Muscle of leg (tissue), 11 donors: ENCODE results near the gene PLA2G5. TPM values are rescaled to one million over a fixed set of nuclear protein-coding genes. Genes with fewer than 3 reads are reported as not detected.
A peak's percentile ranks its signal among the peaks of the same experiment; 100 is the strongest.

Experiments
- DNase-seq: peaks from one replicate; pipeline ENCODE4 v3.0.0; 2013
- H3K27ac ChIP-seq: one replicate; pipeline ENCODE4 v1.5.1; 2013; ENCODE audit warnings: mild to moderate bottlenecking, low read length, control low read depth
- H3K27me3 ChIP-seq: one replicate; pipeline ENCODE4 v1.6.1; 2013; ENCODE audit warnings: low read length; ENCODE audit not compliant: control insufficient read depth, insufficient read depth
- H3K36me3 ChIP-seq: one replicate; pipeline ENCODE4 v1.6.1; 2013; ENCODE audit warnings: low read length; ENCODE audit not compliant: control insufficient read depth, insufficient read depth
- H3K4me1 ChIP-seq: one replicate; pipeline ENCODE4 v1.6.1; 2013; ENCODE audit warnings: low read length; ENCODE audit not compliant: control insufficient read depth, insufficient read depth
- H3K4me3 ChIP-seq: one replicate; pipeline ENCODE4 v1.5.1; 2013; ENCODE audit warnings: low read length, control low read depth
- H3K9me3 ChIP-seq: replicated peaks from 2 replicates; pipeline ENCODE4 v1.6.1; 2013; ENCODE audit warnings: low read depth, low read length; ENCODE audit not compliant: control insufficient read depth
- WGBS: methylation state at CpG from one replicate; pipeline ENCODE4 v1.1.5; 2013; ENCODE audit warnings: missing lambda C conversion rate; ENCODE audit not compliant: insufficient coverage; 5-methylcytosine and 5-hydroxymethylcytosine counted together
- polyA plus RNA-seq, 8 donors: library from polyadenylated mRNA; unstranded; fragments of 120-200 nt; gene quantifications; one replicate each; pipeline versions ENCODE4 v1.2.1 to v1.2.3, GENCODE V29; 2013; ENCODE audit warnings: inconsistent platforms in 1 of 8, low replicate concordance in 1 of 8; ENCODE audit not compliant: insufficient read length in 8 of 8, insufficient read depth in 1 of 8
- total RNA-seq: library from RNA; stranded (reverse); fragments of 120-200 nt; gene quantifications from one replicate; pipeline ENCODE4 v1.2.4, GENCODE V29; 2013

The PLA2G5 gene
- total and polyA plus RNA-seq, 9 donors: 0.10 to 0.28 (median 0.26) TPM; not detected in 4

DNA sequence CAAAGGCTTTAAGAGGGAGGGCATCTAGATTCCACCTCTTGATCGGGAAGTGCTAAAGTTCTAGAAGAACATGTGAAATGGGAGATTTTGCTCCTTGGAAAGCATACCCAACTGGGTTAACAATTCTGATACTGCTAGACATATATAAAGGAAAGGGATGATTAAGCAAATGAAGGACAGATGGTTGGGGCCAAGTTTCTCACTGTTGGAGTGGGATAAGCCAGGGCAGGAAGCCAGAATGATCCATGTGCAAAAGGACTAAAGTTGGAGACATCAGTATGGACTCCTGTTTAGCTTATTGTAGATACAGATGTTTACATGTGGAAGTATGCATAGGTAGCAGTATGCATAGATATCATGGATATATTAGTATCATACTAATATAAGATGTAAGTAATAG, 16.8 kb downstream of the PLA2G5 start:
- Histone ChIP-seq H3K4me3 (no peak overlapping the region), H3K9me3 (no peaks in the 10 kb centered on the region), H3K27me3 (peaks cover 7% of the 10 kb centered on the region), H3K36me3 (no peaks in the 10 kb centered on the region), H3K27ac (no peak overlapping the region), H3K4me1 (no peaks in the 10 kb centered on the region)
- no CpG with 5 or more reads among the region's 1 CpG for WGBS
- no peak for DNase-seq

DNA sequence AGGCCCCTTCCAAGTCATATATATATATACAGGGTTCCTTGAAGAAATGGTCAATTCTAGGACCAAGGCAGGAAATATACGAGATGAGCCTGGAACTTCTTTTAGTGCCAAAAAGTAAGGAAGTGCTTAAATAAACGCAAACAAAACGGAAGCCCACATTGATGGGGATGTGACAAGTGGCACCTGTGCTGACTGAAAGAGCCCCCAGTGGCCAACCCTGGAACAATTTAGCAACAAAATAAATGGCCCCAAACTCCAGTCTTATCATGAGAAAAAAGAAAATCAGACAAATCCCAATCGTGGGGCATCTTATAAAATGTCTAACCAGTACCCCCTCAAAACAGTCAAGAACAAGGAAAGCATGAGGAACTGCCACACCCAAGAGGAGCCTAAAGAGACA, 17.7 kb downstream of the PLA2G5 start:
- Histone ChIP-seq H3K36me3 (no peaks in the 10 kb centered on the region), H3K4me3 (no peak overlapping the region), H3K27ac (no peak overlapping the region), H3K9me3 (no peaks in the 10 kb centered on the region), H3K4me1 (no peaks in the 10 kb centered on the region), H3K27me3 (peaks cover 11% of the 10 kb centered on the region)
- WGBS: 57% methylated on average over 4 of the region's 4 CpGs
- DNase-seq: no peak

DNA sequence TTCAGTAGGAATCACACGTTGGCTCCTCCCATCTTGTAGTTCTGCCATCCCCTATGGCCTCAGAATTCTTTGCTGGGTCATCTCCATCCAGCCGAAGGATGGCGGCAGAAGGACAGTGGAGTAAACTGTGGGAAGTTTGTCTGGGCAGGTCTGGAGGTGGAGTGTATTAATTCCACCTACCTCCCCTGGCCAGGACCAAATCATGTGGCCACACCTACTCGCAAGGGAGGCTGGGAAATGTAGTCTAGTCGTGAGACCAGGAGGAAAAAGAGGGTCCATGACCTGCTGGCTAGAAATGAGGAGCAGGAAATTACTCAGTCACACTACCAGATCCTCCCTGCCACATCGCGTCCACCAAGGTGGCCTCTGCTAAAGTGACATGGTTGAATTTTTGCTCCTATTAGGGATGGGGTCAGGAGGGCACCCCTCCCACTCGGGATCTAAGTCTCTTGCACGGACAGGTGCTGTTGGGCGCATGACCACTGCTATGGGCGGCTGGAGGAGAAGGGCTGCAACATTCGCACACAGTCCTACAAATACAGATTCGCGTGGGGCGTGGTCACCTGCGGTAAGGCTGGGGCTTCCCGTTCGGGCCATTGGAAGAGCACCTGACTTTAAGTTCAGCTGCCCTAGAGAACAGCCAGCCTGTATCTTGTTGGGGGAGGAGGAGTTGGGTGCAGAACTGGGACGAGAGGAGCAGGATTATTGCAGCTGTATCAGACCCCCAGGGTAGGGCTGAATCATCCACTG, 19.5 kb downstream of the PLA2G5 start:
- no peak for DNase-seq
- peaks cover 4% of the 10 kb centered on the region for H3K4me1 ChIP-seq
- no peak overlapping the region for H3K4me3 ChIP-seq
- H3K27ac ChIP-seq: no peak overlapping the region
- H3K36me3 ChIP-seq: no peaks in the 10 kb centered on the region
- WGBS: 88% methylated on average over 11 of the region's 19 CpGs
- peaks cover 6% of the 10 kb centered on the region for H3K27me3 ChIP-seq
- no peaks in the 10 kb centered on the region for H3K9me3 ChIP-seq

DNA sequence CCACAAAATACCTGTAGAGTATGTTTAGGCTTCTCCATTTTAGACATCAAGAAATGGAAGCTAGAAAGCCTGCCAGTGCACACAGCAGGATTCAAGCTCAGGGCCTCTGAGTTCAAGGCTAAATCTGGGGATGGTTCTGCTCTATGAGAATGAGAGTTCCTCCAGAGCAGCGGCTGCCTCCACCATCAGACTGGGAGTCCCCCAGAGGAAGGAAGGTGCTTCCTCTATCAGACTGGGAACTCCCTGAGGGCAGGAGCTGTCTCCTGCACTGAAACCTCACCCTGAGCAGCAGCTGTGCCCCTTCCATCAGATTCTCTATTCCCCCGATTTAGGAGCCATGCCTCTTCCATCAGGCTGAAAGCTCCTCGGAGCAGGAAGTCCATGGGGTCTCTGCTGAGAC, 20.1 kb downstream of the PLA2G5 start:
- Histone ChIP-seq H3K4me1 (peaks cover 4% of the 10 kb centered on the region), H3K36me3 (no peaks in the 10 kb centered on the region), H3K9me3 (no peaks in the 10 kb centered on the region), H3K27me3 (peaks cover 6% of the 10 kb centered on the region), H3K4me3 (no peak overlapping the region), H3K27ac (no peak overlapping the region)
- DNase-seq: no peak
- 70% methylated on average over 3 of the region's 3 CpGs for WGBS

DNA sequence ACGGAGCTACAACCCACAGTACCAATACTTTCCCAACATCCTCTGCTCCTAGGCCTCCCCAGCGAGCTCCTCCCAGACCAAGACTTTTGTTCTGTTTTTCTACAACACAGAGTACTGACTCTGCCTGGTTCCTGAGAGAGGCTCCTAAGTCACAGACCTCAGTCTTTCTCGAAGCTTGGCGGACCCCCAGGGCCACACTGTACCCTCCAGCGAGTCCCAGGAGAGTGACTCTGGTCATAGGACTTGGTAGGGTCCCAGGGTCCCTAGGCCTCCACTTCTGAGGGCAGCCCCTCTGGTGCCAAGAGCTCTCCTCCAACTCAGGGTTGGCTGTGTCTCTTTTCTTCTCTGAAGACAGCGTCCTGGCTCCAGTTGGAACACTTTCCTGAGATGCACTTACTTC, 20.6 kb downstream of the PLA2G5 start:
- Histone ChIP-seq H3K27me3 (peaks cover 6% of the 10 kb centered on the region), H3K27ac (no peak overlapping the region), H3K36me3 (no peaks in the 10 kb centered on the region), H3K4me3 (no peak overlapping the region), H3K4me1 (peaks cover 4% of the 10 kb centered on the region), H3K9me3 (no peaks in the 10 kb centered on the region)
- WGBS: 85% methylated on average over 3 of the region's 6 CpGs
- DNase-seq: no peak

DNA sequence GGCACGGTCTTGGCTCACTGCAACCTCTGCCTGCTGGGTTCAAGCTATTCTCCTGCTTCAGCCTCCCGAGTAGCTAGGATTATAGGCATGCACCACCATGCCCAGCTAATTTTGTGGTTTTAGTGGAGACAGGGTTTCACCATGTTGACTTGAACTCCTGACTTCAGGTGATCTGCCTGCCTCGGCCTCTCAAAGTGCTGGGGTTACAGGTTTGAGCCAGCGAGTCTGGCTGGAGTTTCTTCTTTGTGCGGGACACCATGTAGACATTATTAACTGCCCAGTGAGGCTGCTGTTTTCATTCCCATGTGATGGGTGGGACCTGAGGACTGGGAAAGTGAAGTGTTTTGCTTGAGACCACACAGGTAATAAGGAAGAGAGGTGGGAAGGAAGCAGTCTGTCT, 23.3 kb downstream of the PLA2G5 start:
- Histone ChIP-seq H3K27me3 (peaks cover 6% of the 10 kb centered on the region), H3K36me3 (no peaks in the 10 kb centered on the region), H3K9me3 (no peaks in the 10 kb centered on the region), H3K4me1 (peaks cover 4% of the 10 kb centered on the region), H3K27ac (no peak overlapping the region), H3K4me3 (no peak overlapping the region)
- 88% methylated on average over 3 of the region's 5 CpGs for WGBS
- no peak for DNase-seq

DNA sequence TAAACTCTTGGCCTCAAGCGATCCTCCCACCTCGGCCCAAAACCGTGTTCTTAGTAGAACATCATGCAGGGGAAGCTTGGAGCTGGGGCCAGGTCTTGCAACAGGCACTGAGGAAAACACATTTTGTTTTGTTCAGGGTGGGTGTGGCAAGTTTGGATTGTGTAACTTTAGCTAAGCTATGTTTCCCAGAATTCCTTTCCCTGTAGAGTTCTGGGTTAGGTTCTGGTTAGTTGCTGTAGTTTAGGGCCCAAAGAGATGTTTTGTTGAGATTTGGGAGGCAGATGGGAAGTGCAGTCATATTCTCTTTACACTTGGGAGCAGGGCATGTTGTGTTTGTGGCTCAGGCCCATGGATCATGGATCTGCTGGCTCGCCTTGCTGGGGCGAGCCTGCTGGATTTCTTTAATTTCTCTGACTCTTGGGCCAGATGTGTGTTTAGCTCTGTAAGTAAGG, 24.0 kb downstream of the PLA2G5 start:
- no peak overlapping the region for H3K4me3 ChIP-seq
- H3K4me1 ChIP-seq: peaks cover 4% of the 10 kb centered on the region
- peak; percentile 71 for DNase-seq
- H3K9me3 ChIP-seq: no peaks in the 10 kb centered on the region
- no peak overlapping the region for H3K27ac ChIP-seq
- peaks cover 8% of the 10 kb centered on the region for H3K27me3 ChIP-seq
- WGBS: 72% methylated on average over 4 of the region's 5 CpGs
- H3K36me3 ChIP-seq: no peaks in the 10 kb centered on the region

DNA sequence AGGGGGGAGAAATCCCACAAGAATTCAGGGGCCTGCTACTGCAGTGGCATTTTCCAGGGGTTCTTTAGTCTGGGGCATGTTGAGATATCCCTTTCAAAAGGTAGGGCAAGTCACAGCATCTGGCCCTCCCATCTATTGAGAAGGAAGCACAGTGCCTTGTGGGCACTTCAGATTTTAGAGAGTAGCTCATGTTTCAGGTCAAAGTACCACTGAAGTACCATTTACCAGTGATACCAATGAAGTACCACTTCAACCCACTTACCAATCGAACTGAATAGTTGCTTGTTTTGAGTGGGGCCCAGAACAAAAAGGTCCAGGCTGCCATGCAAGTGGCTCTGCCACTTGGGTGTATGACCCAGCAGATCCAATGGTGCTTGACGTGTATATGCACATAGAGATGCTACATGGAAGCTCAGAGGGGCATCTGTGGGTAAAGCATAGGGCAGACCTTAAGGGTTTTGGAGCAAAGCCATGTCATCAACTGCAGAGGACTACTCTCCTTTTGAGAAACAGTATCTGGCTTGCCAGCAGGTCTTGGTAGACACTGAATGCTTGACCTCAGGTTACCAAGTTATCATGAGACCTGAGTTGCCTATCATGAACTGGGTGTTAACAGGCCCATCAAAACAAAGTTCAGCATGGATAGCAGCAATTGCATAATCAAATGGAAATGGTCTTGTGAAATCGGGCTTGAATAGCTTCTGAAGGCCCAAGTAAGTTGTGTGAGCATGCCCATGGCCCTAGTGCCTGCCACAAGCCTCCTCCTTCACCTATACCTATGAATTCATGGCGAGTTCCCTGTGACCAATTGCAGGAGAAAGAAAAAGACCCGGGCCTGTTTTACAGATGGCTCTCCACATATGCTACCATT, 25.8 kb downstream of the PLA2G5 start:
- DNase-seq: no peak
- H3K4me1 ChIP-seq: peaks cover 4% of the 10 kb centered on the region
- H3K27me3 ChIP-seq: peaks cover 6% of the 10 kb centered on the region
- H3K36me3 ChIP-seq: no peaks in the 10 kb centered on the region
- H3K4me3 ChIP-seq: no peak overlapping the region
- H3K27ac ChIP-seq: no peak overlapping the region
- no peaks in the 10 kb centered on the region for H3K9me3 ChIP-seq
- WGBS: 75% methylated on average over 4 of the region's 5 CpGs

DNA sequence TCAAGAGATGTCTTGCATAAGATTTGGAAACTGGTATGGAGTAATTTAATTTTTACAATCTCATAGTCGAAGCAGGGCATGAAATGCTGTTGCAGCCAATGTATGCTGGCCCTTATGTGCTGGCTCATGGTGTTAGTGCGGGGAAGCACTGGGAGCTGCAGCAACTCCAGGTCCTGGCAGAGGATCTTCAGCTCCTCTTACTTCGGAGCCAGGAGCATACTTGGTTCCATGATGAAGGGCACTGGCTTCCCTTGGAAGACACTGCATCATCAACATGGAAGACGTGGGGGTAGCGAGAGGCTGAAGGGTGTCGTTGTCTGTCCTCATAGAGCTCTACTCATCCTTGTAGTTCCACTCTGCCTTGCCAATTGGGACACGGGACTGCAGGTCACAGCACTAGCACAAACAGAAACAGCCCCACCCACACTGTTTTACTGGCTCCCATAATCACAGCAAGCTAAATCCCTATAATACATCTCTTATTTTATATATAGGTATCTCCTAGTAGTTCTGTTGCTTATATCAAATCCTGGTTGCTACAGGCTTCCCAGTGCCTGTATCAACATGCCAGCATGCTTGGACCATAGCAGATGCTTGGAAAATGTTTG, 26.9 kb downstream of the PLA2G5 start:
- H3K4me1 ChIP-seq: peaks cover 4% of the 10 kb centered on the region
- H3K27ac ChIP-seq: no peak overlapping the region
- no peak overlapping the region for H3K4me3 ChIP-seq
- WGBS: 95% methylated on average over 5 of the region's 7 CpGs
- H3K36me3 ChIP-seq: no peaks in the 10 kb centered on the region
- no peaks in the 10 kb centered on the region for H3K9me3 ChIP-seq
- H3K27me3 ChIP-seq: peaks cover 8% of the 10 kb centered on the region
- no peak for DNase-seq

DNA sequence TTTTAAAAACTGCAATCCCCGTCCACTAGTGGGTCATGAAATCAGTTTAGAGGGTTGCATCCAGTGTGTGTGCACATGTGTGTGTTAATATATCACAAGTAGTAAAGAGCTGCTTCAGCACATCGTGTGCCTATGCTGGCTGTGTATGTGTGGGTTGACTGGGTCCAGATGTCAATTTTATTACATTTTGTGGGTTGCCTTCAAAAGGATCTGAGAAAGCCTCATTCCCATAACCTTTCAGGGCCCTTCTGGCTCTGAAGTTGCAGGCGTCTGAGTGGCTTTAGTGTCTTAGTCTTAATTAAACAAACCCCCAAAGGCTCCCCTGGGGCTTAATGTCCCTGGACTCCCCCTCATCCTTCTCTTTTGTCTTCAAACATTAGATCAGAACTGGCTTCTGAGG, 29.5 kb downstream of the PLA2G5 start:
- Histone ChIP-seq H3K9me3 (no peaks in the 10 kb centered on the region), H3K4me1 (no peaks in the 10 kb centered on the region), H3K36me3 (no peaks in the 10 kb centered on the region), H3K27me3 (peaks cover 5% of the 10 kb centered on the region), H3K27ac (no peak overlapping the region), H3K4me3 (no peak overlapping the region)
- WGBS: no CpG with 5 or more reads among the region's 3 CpGs
- no peak for DNase-seq
